GM21825 (cell line): Measurements from ENCODE around the gene TSEN54.
"Not testable (repeated sequence)": the region's sequence is repeated elsewhere in the genome, so short reads cannot be mapped to it uniquely, and the experiment has no call there.

ENCODE experiments used
- ATAC-seq: cut with Tn5 transposase; IDR thresholded peaks from one replicate; pipeline ENCODE4 v1.9.1; 2021; ENCODE audit warnings: mild to moderate bottlenecking, moderate library complexity; ENCODE audit not compliant: unreplicated experiment

TSEN54 gene

DNA sequence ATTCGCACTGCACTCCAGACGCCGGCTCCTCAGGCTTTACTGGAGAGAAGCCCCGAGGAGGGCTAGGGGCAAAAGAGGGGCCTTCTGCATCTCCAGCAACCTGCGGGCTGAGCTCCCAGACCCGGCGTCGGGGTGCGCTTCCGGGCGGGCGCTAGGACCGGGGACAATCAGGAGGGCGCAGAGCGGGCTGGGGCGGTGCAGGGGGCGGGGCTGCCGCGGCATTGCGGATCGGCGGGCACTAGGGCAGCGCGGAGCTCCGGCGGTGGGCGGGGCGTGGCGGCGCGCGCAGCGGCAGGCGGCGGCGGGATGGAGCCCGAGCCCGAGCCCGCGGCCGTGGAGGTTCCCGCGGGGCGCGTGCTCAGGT, at the start of gene TSEN54:
TSEN54 (plus strand) TSS at position 274 of the 364 bp plus-strand sequence; CDS start at position 307, 33 bp downstream.
- ATAC-seq: peak; percentile 59

DNA sequence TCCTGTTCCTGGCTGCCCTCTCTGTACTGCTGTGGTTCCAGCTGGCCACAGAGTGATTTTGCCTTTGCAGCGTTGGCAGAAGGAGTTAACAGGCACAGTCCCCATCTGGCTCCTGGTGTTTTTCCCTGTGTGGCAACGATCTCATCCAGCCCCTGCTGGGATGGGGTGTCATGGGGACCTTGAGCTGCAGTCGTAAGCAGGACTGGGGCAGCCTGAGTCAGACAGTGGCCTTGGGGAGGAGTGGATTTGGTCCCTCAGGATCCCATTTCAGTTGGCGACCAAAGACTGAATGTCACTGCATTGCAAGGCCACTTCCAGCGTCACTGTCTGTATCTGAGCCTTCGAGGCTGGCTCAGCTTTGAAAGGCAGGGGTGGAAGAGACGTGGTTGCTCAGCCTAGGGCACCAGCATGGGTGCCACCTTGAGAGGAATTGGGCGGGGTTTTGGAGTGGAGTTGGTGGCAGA, 48.0 kb upstream of the TSEN54 start:
- ATAC-seq: no peak

- ATAC-seq: no peak
These were observed 47.5 kb upstream of the TSEN54 start for GRCh38 chr17:75468779-75469373.

- ATAC-seq: no peak
These were observed 45.1 kb upstream of the TSEN54 start for GRCh38 chr17:75471207-75471606.

- no peak for ATAC-seq
These were observed 44.2 kb upstream of the TSEN54 start for GRCh38 chr17:75472119-75472518.

GRCh38 chr17:75473246-75473645, 43.1 kb upstream of the TSEN54 start:
- no peak for ATAC-seq

DNA sequence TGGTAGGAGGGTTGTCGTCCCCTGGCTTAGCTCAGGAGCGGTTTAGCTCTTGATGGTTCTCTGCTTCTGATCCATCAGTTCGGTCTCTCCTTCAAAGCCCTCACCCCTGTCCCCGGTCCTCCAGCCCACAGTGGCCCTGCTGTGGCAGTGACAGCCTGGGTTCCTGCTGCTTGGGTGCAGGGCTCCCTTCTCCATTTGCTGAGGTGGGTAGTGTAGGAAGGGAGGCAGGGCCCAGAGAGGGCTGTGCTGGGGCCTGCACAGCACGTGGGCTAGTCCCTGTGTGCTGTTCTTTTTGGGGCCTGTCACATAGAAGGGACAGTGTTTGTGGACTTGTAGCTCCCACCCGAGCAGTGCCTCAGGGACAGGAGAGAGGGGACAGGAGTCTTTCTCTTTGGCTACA, 41.6 kb upstream of the TSEN54 start:
- no peak for ATAC-seq

DNA sequence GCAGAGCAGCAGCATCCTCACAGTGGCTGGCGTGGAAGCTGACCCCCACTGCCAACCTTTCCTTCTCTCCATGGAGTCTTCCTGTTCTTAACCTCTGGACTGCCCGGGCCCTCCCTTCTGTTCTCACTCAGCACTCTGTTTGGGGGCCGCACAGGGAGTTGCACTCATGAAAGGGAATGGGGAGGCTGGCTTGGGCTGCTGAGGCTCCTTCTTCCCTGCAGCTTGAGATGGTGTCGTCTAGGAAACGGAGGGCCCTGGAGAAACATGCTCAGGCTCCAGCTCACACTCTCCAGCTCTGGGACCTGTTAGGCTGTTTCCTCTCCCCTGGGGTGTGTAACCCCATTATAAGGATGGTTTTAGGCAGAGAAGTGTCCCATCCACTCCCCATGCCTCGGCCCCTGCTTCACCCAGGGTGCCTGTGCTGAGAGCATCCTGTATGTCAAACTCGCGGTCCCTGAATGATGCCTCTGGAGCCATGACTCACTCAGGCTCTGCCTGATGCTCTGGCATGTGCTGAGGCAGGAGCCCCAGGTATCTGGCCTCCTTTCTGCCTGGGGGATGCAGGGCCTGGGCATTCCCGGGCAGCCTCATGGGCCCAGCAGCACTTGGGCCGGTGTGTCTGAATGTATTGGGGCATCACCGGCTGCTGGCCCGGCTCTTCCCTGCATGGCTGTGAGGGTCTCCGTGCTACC, 41.0 kb upstream of the TSEN54 start:
- no peak for ATAC-seq

DNA sequence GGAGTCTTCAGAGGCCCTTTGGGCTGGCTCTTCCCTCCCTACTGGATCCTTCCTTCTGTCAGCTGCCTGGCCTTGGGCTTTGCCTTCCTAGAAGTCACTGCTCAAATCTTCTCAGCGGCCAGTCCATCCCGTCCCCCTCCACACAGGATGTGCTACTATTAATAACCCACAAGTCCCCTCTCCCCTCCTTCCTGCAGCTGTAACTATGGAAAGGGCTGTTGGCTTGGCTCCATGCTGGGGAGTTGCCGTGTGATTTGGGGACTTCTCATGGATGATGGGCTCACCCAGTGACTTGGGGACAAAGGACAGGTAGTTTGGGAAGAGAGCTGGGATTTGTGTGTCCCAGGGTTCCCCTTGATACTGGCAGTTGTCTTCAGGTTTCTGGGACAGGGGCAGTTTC, 40.5 kb upstream of the TSEN54 start:
- ATAC-seq: no peak

- no peak for ATAC-seq
These were observed 40.1 kb upstream of the TSEN54 start for GRCh38 chr17:75476271-75476671.

GRCh38 chr17:75476752-75477489, 39.4 kb upstream of the TSEN54 start:
- ATAC-seq: no peak

DNA sequence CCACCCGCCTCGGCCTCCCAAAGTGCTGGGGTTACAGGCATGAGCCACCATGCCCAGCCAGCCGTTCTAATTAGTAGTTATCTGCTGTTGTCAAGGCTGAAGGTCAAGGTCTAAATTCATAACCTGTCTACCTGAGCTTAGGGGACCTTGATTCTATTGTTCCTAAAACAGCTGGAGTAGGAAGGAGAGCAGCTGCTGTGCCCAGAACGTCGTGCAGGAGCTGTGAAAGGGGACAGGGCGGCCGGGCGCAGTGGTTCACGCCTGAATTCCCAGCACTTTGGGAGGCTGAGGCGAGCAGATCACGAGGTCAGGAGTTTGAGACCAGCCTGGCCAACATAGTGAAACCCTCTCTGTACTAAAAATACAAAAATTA, 38.9 kb upstream of the TSEN54 start:
- not testable (repeated sequence) for ATAC-seq

DNA sequence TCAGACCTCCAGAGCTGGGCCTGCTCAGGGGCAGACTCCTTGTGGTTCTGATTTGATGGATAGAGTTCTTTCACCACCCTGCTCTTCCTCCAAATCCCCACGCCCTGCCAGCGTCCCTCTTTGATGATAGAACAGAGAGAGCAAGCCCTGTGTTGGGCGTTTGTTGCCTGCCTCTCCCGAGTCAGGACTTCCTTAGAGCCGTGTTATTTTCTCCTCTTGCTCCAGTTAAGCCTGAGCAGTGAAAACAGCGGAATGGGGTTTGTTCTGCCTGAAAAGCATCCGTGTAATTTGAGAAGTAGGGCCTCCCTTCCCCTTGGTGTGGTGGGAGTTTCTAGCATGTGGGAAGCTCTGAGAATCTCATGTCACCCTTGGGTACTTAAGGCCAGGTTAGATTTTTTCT, 37.8 kb upstream of the TSEN54 start:
- no peak for ATAC-seq

DNA sequence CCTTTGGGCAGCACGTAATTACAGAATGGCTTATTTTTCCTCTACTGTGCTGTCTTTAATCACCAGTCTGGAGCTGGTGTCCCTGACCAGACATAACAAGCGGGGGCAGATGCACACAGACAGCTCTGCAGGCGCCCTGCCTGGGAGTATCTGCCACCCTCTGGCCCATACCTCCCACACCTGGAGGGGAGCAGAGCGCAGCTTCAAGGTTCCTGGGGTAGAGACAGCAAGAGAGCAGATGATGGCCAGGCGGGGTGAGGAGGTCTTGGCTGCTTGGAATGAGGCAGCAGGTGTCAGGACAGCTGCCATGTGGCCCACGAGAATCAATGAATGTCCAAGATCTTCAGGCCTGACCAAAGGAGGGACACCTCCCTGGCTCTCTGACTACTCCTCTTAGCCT, 36.0 kb upstream of the TSEN54 start:
- ATAC-seq: no peak

GRCh38 chr17:75481194-75482068, 34.9 kb upstream of the TSEN54 start:
- no peak for ATAC-seq

GRCh38 chr17:75482098-75482942, 34.0 kb upstream of the TSEN54 start:
- no peak for ATAC-seq

DNA sequence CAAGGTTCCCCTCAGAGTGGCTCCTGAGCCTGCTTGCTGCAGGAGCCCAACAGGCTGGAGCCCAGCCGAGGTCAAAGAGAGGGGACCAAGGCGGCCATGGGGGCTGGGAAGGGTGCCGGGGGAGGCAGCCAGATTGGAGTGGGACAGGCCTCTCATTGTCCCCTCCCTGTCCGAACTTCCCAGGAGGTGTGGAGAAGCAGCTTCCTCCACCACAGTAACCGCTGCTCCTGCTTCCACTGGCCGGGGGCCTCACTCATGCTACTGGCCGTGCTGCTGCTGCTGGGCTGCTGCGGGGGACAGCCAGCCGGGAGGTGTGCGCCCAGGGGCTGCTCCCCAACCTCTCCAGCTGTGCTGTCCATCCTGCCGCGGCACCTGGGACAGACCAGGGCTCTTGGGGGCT, 30.6 kb upstream of the TSEN54 start:
- ATAC-seq: no peak

DNA sequence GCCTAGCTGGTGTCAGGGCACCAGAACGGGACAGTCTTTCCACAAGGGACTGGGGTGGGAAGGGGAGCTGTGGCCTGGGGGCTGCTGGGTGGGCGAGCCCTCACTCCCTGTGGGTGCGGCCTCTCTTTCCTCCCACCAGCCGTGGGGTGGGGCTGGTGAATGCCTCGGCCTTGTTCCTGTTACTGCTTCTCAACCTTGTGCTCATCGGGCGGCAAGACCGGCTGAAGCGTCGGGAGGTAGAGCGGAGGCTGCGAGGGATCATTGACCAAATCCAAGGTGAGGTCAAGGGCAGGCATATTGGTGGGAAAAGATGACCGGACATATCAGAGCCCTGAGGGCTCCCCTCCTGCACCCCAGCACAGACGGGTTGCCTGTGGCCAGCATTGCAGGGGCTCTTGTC, 30.2 kb upstream of the TSEN54 start:
- no peak for ATAC-seq

GRCh38 chr17:75486951-75487350, 29.4 kb upstream of the TSEN54 start:
- no peak for ATAC-seq

- ATAC-seq: no peak
These were observed 28.8 kb upstream of the TSEN54 start for GRCh38 chr17:75487351-75488070.
